IPS-18a (cell line): ENCODE data around the gene PSMA7.

Experiments used
- H3K27ac ChIP-seq: one replicate; pipeline ENCODE4 v1.5.1; 2013; ENCODE audit warnings: low read length
- H3K27me3 ChIP-seq: one replicate; pipeline ENCODE4 v1.6.1; 2013; ENCODE audit warnings: mild to moderate bottlenecking, low read length; ENCODE audit not compliant: control insufficient read depth, insufficient read depth
- H3K36me3 ChIP-seq: one replicate; pipeline ENCODE4 v1.6.1; 2013; ENCODE audit warnings: low read depth, low read length; ENCODE audit not compliant: control insufficient read depth
- H3K4me1 ChIP-seq: one replicate; pipeline ENCODE4 v1.6.1; 2013; ENCODE audit warnings: low read depth, low read length; ENCODE audit not compliant: control insufficient read depth
- H3K4me3 ChIP-seq: one replicate; pipeline ENCODE4 v1.5.1; 2013; ENCODE audit warnings: low read length
- H3K9ac ChIP-seq: one replicate; pipeline ENCODE4 v1.6.1; 2013; ENCODE audit warnings: mild to moderate bottlenecking, low read length, moderate library complexity
- H3K9me3 ChIP-seq: one replicate; pipeline ENCODE4 v1.6.1; 2013; ENCODE audit warnings: low read depth, low read length; ENCODE audit not compliant: control insufficient read depth

Gene PSMA7

DNA sequence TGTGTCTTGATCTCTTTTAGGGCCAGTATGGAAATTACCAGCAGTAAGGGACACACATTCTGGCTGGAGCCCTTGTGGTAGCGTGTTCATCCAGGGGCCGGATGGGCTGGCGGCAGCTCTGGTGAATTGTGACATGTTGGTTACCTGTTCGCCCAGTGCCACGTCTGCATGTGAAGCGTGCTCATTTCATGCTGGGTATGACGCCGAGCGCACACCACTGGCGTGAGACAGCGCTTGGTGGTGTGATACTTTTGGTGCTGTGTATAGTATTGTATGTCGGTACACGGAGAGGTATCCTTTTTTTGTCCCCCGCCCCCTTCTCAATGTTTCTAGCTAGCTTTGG, 35.9 kb upstream of the PSMA7 start:
- Histone ChIP-seq H3K9me3 (no peaks in the 10 kb centered on the region), H3K9ac (no peak overlapping the region), H3K4me3 (no peak overlapping the region), H3K27ac (no peak overlapping the region), H3K4me1 (peaks cover 7% of the 10 kb centered on the region), H3K36me3 (peaks cover 23% of the 10 kb centered on the region), H3K27me3 (no peaks in the 10 kb centered on the region)

DNA sequence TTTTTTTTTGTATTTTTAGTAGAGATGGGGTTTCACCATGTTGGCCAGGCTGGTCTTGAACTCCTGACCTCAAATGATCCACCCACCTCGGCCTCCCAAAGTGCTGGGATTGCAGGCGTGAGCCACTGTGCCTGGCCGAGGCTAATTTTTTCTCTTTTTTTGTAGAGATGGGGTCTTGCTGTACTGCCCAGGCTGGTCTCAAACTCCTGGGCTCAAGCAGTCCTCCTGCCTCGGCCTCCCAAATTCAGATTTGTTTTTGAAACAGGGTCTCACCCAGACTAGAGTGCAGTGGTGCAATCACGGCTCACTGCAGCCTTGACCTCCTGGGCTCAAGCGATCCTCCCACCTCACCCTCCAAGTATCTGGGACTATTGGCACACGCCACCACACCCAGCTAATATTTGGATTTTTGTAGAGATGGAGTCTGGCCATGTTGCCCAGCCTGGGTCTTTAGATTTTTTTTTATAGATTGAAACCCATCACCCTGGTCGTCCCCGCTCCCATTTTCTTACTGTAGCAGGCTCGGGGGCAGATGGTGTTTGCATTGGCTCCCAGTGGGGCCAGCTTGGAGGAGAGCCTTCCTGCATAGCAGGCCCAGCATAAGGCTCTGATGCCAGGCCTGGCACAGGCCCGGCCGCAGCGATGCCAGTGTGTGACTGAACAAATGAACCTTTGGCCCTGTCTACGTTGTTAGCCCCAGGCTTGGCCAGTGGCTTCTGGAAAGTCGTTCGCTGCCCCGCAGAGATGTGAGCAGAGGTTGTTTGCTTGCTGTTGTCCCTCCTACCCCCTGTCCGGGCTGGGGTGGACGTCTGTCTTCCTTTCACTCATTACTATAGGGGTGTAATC, 35.3 kb upstream of the PSMA7 start:
- H3K36me3 ChIP-seq = peaks cover 23% of the 10 kb centered on the region
- H3K4me3 ChIP-seq = no peak overlapping the region
- H3K27me3 ChIP-seq = no peaks in the 10 kb centered on the region
- no peak overlapping the region for H3K9ac ChIP-seq
- no peak overlapping the region for H3K27ac ChIP-seq
- no peaks in the 10 kb centered on the region for H3K9me3 ChIP-seq
- peaks cover 7% of the 10 kb centered on the region for H3K4me1 ChIP-seq

DNA sequence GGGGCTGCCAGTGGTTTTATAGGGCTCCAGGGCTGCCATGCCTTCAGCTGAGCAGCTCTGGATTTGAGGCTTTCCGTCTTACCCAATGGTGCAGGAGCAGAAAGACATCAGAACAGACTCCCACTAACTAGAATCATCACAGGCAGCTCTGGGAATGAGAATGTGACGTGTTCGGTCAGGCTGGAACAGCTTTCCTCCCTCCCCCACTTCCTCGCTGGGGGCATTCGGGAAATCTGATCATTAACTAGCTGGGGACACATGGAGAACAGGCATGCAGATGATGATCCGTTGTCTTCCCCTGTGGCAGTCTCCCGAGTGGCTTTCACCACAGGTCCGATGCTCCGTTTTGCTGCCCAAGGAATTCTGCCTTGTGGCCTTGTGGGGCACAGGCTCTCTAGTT, 34.1 kb upstream of the PSMA7 start:
- H3K4me3 ChIP-seq = no peak overlapping the region
- peaks cover 7% of the 10 kb centered on the region for H3K4me1 ChIP-seq
- H3K27ac ChIP-seq = no peak overlapping the region
- no peaks in the 10 kb centered on the region for H3K27me3 ChIP-seq
- H3K9ac ChIP-seq = no peak overlapping the region
- H3K9me3 ChIP-seq = no peaks in the 10 kb centered on the region
- H3K36me3 ChIP-seq = peaks cover 27% of the 10 kb centered on the region

GRCh38 chr20:62176866-62177265, 33.7 kb upstream of the PSMA7 start:
- H3K4me1 ChIP-seq = peaks cover 3% of the 10 kb centered on the region
- H3K4me3 ChIP-seq = no peak overlapping the region
- H3K9ac ChIP-seq = no peak overlapping the region
- no peaks in the 10 kb centered on the region for H3K27me3 ChIP-seq
- H3K9me3 ChIP-seq = no peaks in the 10 kb centered on the region
- no peak overlapping the region for H3K27ac ChIP-seq
- H3K36me3 ChIP-seq = peaks cover 27% of the 10 kb centered on the region

- H3K4me1 ChIP-seq = no peaks in the 10 kb centered on the region
- H3K27me3 ChIP-seq = no peaks in the 10 kb centered on the region
- H3K9me3 ChIP-seq = no peaks in the 10 kb centered on the region
- H3K4me3 ChIP-seq = no peak overlapping the region
- no peak overlapping the region for H3K9ac ChIP-seq
- H3K27ac ChIP-seq = no peak overlapping the region
- H3K36me3 ChIP-seq = peaks cover 24% of the 10 kb centered on the region
Observed at GRCh38 chr20:62175711-62176110, 32.5 kb upstream of the PSMA7 start.

DNA sequence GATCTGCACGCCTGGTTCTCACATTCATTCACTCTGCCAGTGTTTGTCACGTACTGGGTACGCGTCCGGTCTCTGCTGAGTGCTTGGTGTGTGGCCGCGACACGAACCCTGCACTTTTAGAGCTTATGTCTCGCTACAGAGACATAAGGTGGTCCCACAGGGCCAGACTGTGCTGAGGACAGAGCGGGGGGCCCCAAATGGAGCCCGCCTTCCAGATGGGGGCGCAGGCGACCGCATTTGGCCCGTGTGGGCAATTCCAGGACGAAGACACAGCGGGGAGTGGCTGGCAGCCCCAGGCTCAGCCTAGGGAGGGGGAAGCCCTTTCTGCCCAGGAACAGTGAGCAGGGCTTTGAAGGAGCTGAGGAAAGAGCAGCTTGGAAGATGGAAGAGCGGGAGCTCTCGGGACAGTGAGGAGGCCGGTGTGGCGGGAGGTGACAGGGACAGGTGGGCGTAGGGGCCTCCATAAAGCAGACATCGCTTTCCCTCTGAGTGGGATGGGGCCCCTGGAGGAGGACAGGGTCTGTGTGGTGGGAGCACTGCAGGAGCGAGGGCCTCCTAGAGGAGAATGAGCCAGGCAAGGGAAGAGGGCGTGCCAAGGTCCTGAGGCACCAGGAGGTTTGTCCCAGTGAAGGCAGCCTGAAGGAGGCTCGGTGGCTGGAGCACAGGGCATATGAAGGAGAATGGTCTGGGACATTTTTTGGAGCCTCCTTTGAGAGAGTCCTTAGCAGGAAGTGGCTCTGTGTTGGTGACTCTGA, 31.9 kb upstream of the PSMA7 start:
- H3K4me1 ChIP-seq = no peaks in the 10 kb centered on the region
- H3K4me3 ChIP-seq = no peak overlapping the region
- H3K27ac ChIP-seq = no peak overlapping the region
- no peaks in the 10 kb centered on the region for H3K27me3 ChIP-seq
- H3K36me3 ChIP-seq = peaks cover 24% of the 10 kb centered on the region
- no peak overlapping the region for H3K9ac ChIP-seq
- no peaks in the 10 kb centered on the region for H3K9me3 ChIP-seq

GRCh38 chr20:62174021-62174804, 31.0 kb upstream of the PSMA7 start:
- no peak overlapping the region for H3K4me3 ChIP-seq
- no peak overlapping the region for H3K27ac ChIP-seq
- no peaks in the 10 kb centered on the region for H3K4me1 ChIP-seq
- no peak overlapping the region for H3K9ac ChIP-seq
- no peaks in the 10 kb centered on the region for H3K27me3 ChIP-seq
- H3K36me3 ChIP-seq = peaks cover 19% of the 10 kb centered on the region
- H3K9me3 ChIP-seq = no peaks in the 10 kb centered on the region

DNA sequence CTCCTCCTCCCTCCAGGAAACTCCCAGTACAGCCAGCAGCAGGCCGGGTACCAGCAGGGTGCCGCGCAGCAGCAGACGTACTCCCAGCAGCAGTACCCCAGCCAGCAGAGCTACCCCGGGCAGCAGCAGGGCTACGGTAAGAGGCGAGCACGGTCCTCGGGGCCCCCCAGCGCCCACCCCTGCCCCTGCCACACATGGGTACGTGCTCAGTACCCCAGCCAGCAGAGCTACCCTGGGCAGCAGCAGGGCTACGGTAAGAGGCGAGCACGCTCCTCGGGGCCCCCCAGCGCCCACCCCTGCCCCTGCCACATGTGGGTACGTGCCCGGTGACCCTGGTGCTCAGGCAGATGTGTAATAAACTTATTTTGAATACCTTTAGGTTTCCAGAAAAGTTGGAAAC, 29.5 kb upstream of the PSMA7 start:
- no peak overlapping the region for H3K27ac ChIP-seq
- no peaks in the 10 kb centered on the region for H3K27me3 ChIP-seq
- H3K36me3 ChIP-seq = peaks cover 19% of the 10 kb centered on the region
- H3K4me1 ChIP-seq = no peaks in the 10 kb centered on the region
- H3K4me3 ChIP-seq = no peak overlapping the region
- H3K9me3 ChIP-seq = no peaks in the 10 kb centered on the region
- H3K9ac ChIP-seq = no peak overlapping the region

DNA sequence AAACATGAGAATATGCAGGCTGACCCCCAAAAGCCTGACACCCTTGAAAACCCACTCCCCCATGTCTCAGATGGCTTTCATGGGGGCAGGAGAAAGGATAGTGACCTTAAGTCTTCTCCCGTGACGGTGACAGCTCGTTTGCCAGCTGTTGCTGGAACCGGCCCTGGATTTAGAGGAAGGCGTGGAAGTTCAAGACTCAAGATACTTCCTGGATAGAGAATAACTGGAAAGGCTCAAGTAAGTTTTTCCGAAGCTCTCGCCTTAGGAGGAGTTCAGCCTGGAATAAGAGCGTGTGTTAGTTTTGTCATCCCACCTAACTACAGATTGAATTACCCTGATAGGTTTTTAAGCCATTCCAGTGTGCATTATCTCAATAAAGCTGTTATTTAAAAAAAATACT, 28.1 kb upstream of the PSMA7 start:
- H3K27ac ChIP-seq = no peak overlapping the region
- H3K36me3 ChIP-seq = peaks cover 23% of the 10 kb centered on the region

DNA sequence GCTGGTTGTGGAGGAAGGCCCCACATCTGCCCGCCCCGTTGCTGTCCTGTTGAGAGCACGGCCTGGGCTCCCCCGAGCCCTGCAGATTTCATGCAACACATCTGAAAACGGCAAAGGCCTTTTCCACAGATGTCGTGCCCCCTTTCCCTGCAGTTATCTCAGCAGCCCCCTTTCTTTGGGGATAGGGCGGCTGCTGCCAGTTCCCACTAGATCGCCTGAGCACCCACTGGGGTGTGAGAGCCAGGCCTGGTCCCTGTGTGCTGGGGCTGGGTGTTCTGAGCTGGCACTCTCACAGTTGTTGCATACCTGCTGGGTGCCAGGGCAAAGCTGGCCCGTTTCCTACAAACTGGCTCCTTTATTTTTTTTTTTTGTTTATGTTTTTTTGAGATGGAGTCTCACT, 27.3 kb upstream of the PSMA7 start:
- no peaks in the 10 kb centered on the region for H3K27me3 ChIP-seq
- H3K4me3 ChIP-seq = no peak overlapping the region
- no peak overlapping the region for H3K9ac ChIP-seq
- H3K36me3 ChIP-seq = peaks cover 25% of the 10 kb centered on the region
- H3K27ac ChIP-seq = no peak overlapping the region
- no peaks in the 10 kb centered on the region for H3K4me1 ChIP-seq
- H3K9me3 ChIP-seq = no peaks in the 10 kb centered on the region

More for the DNA sequence above, 28.1 kb upstream of the PSMA7 start:
- Histone ChIP-seq H3K4me1 (no peaks in the 10 kb centered on the region), H3K9ac (no peak overlapping the region), H3K9me3 (no peaks in the 10 kb centered on the region), H3K4me3 (no peak overlapping the region), H3K27me3 (no peaks in the 10 kb centered on the region)

DNA sequence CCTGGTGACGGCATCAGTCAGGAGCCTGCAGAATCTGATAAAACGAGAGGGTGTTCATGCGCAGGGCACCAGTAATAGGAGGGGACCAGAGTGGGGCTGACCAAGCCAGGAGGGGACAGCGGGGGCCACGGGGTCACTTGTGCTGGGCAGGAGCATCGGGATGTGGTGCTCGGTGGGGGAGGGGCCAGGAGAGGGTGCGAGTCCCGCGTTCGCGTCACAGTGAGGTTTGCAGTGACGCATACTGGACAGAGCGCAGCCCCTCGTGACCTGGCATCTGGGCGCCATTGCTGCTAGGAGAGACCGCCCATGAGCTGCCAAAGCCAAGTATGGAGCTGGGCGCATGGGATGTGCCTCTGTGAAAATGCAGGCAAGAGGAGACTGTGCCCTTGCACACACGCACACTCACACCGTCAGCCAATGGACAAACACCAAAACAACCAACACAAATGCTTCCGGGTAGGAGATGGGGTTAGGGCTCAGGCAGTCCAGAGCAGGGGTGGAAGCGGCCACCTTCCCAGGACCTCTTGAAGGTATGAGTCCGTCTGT, 25.8 kb upstream of the PSMA7 start:
- Histone ChIP-seq H3K27me3 (no peaks in the 10 kb centered on the region), H3K9ac (no peak overlapping the region), H3K4me3 (no peak overlapping the region), H3K27ac (no peak overlapping the region), H3K36me3 (peaks cover 36% of the 10 kb centered on the region), H3K9me3 (no peaks in the 10 kb centered on the region), H3K4me1 (no peaks in the 10 kb centered on the region)
